ENCODE data around the gene TTC4. TPM values are rescaled to one million over a fixed set of nuclear protein-coding genes. Genes with fewer than 3 reads are reported as not detected.

TTC4 gene
- total RNA-seq, 1 donor from 2014 or later, result 12.7 TPM

DNA sequence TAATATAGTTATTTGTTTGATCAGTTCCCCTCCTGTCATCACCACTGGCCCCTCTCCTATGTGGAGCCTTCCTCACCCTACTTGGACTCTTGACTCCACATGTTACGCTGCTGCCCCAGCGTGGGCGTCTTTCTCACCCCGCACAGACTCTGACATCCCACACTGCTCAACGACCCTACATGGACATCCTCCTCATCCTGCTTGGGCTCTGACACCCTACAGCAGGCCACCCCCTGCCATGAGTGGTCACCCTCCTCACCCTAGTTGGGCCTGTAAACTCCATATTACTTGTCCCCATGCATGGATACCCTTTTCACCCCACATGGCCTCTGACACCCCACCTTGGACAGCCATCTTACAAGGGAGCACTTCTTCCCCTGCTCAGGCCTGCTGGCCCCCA is 21.0 kb downstream of the TTC4 start:
- Mint-ChIP-seq H3K36me3 (ENCODE audit: low read depth) (peaks cover 43% of the 10 kb centered on the region), H3K4me1 (ENCODE audit: low read depth) (peaks cover 6% of the 10 kb centered on the region), H3K27me3 (ENCODE audit: low read depth) (no peaks in the 10 kb centered on the region), H3K9me3 (ENCODE audit: low read depth) (no peaks in the 10 kb centered on the region), H3K27ac (ENCODE audit: unreplicated experiment) (no peak overlapping the region), H3K4me3 (ENCODE audit: unreplicated experiment) (no peak overlapping the region)
- TF ChIP-seq, protein P1, sequence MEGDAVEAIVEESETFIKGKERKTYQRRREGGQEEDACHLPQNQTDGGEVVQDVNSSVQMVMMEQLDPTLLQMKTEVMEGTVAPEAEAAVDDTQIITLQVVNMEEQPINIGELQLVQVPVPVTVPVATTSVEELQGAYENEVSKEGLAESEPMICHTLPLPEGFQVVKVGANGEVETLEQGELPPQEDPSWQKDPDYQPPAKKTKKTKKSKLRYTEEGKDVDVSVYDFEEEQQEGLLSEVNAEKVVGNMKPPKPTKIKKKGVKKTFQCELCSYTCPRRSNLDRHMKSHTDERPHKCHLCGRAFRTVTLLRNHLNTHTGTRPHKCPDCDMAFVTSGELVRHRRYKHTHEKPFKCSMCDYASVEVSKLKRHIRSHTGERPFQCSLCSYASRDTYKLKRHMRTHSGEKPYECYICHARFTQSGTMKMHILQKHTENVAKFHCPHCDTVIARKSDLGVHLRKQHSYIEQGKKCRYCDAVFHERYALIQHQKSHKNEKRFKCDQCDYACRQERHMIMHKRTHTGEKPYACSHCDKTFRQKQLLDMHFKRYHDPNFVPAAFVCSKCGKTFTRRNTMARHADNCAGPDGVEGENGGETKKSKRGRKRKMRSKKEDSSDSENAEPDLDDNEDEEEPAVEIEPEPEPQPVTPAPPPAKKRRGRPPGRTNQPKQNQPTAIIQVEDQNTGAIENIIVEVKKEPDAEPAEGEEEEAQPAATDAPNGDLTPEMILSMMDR (IDR thresholded peaks at IDR 0.05), result no peak
- no peak for DNase-seq (ENCODE audit: low spot score)

DNA sequence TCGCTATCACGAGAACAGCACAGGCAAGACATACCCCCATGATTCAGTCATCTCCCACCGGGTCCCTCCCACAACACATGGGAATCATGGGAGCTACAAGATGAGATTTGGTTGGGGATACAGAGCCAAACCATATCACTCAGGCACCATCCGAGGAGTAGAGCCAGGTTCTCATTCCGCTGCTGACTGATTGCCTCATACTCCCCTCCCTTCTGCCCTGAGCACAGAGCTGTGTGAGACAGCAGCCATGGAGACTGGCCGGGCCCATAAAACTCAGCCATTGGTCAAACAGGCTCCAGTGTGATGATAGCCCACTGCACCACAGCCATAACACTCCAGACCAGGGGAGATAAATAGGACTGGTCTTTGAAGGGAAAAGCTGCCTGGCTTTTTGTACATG is 22.6 kb downstream of the TTC4 start:
- H3K36me3 Mint-ChIP-seq (ENCODE audit: low read depth), result peaks cover 48% of the 10 kb centered on the region
- H3K27ac Mint-ChIP-seq (ENCODE audit: unreplicated experiment), result no peak overlapping the region
- H3K4me1 Mint-ChIP-seq (ENCODE audit: low read depth), result peaks cover 6% of the 10 kb centered on the region
- H3K27me3 Mint-ChIP-seq (ENCODE audit: low read depth), result no peaks in the 10 kb centered on the region
- no peak overlapping the region for H3K4me3 Mint-ChIP-seq (ENCODE audit: unreplicated experiment)
- TF ChIP-seq, protein P1 (IDR thresholded peaks at IDR 0.05), result no peak
- no peaks in the 10 kb centered on the region for H3K9me3 Mint-ChIP-seq (ENCODE audit: low read depth)
- DNase-seq (ENCODE audit: low spot score), result no peak

DNA sequence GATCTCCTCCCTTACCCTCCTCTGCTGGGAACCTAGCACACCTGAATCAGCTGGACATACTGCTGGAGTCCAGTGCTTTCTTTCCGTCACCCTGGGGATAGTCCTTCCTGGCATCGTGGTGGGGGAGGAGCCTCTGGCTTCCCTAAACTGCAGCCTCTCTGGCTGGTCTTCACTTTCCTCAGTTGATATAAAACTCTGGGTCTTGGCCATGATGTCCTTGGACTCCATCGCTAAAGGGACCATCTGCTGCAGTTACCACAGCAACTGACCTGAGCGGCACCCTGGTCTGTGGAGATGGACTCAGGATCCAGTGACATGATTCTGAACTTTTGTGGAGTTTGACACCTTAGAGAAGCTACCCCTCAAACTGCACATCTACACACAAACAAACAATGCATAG is 25.9 kb downstream of the TTC4 start:
- no peaks in the 10 kb centered on the region for H3K9me3 Mint-ChIP-seq (ENCODE audit: low read depth)
- H3K27me3 Mint-ChIP-seq (ENCODE audit: low read depth), result no peaks in the 10 kb centered on the region
- no peak for DNase-seq (ENCODE audit: low spot score)
- TF ChIP-seq, protein P1 (IDR thresholded peaks at IDR 0.05), result no peak
- H3K4me3 Mint-ChIP-seq (ENCODE audit: unreplicated experiment), result no peak overlapping the region
- peak overlapping the region; percentile 45 for H3K27ac Mint-ChIP-seq (ENCODE audit: unreplicated experiment)
- no peaks in the 10 kb centered on the region for H3K4me1 Mint-ChIP-seq (ENCODE audit: low read depth)
- H3K36me3 Mint-ChIP-seq (ENCODE audit: low read depth), result peaks cover 33% of the 10 kb centered on the region

DNA sequence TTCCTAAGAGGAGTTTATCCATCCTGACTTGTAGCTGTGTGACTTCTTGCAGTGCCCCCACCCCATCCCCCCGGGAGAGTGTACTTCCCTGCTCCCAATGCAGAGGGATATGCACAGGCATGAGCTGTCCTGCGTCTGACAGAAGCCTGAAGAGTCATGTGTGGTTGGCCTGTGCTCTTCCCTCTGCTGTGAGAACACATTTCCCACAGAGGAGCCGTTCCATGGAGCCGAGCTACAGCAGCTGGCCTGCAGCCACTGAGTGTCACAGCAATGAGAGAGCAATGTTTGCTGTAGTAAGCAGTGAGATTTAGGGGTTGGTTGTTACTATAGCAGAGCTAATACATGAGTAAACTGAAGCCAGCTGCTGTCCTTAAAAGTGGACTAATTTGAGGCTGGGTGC is 26.6 kb downstream of the TTC4 start:
- H3K9me3 Mint-ChIP-seq (ENCODE audit: low read depth), result no peaks in the 10 kb centered on the region
- TF ChIP-seq, protein P1 (IDR thresholded peaks at IDR 0.05), result no peak
- no peak overlapping the region for H3K4me3 Mint-ChIP-seq (ENCODE audit: unreplicated experiment)
- no peak overlapping the region for H3K27ac Mint-ChIP-seq (ENCODE audit: unreplicated experiment)
- no peaks in the 10 kb centered on the region for H3K4me1 Mint-ChIP-seq (ENCODE audit: low read depth)
- no peaks in the 10 kb centered on the region for H3K27me3 Mint-ChIP-seq (ENCODE audit: low read depth)
- DNase-seq (ENCODE audit: low spot score), result no peak
- peaks cover 25% of the 10 kb centered on the region for H3K36me3 Mint-ChIP-seq (ENCODE audit: low read depth)

DNA sequence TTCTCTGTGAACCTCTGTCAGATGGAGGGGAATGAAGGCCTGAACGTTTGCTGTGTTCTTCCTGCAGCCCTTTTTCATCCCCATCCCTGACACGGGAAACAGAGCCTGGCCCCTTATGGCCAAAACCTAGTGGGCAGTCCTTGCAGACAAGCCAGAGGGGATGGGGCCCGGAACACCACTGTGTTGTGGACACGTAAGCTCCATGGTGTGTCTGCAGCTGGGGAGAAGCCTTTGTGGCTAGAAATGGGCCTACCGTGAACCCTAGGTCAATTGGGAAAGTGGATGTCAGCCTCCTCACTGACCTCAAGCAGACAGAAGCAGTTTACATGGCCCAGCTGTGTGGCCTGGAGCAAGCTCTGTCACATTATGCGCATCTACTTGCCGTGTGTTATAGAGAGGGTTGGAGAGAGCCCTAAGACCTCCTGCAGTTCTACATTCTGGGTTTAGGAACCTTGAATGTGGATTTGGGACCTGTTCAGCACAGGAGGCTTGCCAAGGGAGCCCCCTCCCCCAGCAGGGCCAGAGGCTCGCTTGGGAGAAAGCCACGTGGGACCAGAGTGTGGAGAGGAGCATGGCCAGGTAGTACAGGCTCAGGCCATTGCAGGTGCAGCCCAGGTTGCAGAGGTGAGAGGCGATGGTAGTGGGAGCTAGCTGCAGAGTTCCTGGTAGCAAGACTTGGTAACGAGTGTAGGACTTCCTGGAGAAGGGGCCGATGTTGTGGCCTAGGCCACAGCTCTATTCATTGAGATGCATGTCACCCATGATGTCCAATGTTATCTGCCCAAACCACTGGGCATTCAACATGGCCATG is 28.0 kb downstream of the TTC4 start:
- Mint-ChIP-seq H3K4me3 (ENCODE audit: unreplicated experiment) (no peak overlapping the region), H3K36me3 (ENCODE audit: low read depth) (peaks cover 18% of the 10 kb centered on the region), H3K27ac (ENCODE audit: unreplicated experiment) (no peak overlapping the region), H3K27me3 (ENCODE audit: low read depth) (no peaks in the 10 kb centered on the region), H3K4me1 (ENCODE audit: low read depth) (no peaks in the 10 kb centered on the region), H3K9me3 (ENCODE audit: low read depth) (no peaks in the 10 kb centered on the region)
- DNase-seq (ENCODE audit: low spot score), result no peak
- TF ChIP-seq, protein P1 (IDR thresholded peaks at IDR 0.05), result no peak

All from chondrocyte (in vitro differentiated cells).